ENCODE data around the gene NETO2. TPM values are rescaled to one million over a fixed set of nuclear protein-coding genes. Genes with fewer than 3 reads are reported as not detected.

NETO2 gene
- total RNA-seq, 1 experiment from 2014 or later = 28.6 TPM

- Histone ChIP-seq H3K14ac (ENCODE audit: insufficient read depth, low read length) (no peak overlapping the region), H3K4me1 (ENCODE audit: insufficient read depth, low read length) (no peaks in the 10 kb centered on the region), H3T11ph (ENCODE audit: low read length) (no peak overlapping the region), H2BK12ac (ENCODE audit: insufficient read length, low read depth, low read length) (no peak overlapping the region), H3K9me3 (ENCODE audit: control insufficient read depth, low read depth, low read length) (no peaks in the 10 kb centered on the region), H4K91ac (ENCODE audit: insufficient read length, low read depth, low read length) (no peak overlapping the region), H4K8ac (replicated peaks; ENCODE audit: insufficient read length, low read depth, low read length) (no peak overlapping the region), H3K56ac (ENCODE audit: insufficient read length, low read depth, low read length) (no peak overlapping the region), H2BK20ac (ENCODE audit: low read depth, low read length, poor library complexity, severe bottlenecking) (no peak overlapping the region), H3K27ac (ENCODE audit: insufficient read length, low read depth, low read length) (no peak overlapping the region), H3K23me2 (ENCODE audit: insufficient read length, low read depth, low read length, poor library complexity, severe bottlenecking) (no peaks in the 10 kb centered on the region), H2BK15ac (ENCODE audit: low read depth, low read length) (no peak overlapping the region), H3K4ac (ENCODE audit: low read depth, low read length) (no peak overlapping the region), H4K20me1 (ENCODE audit: control insufficient read depth, insufficient read depth, insufficient read length) (no peaks in the 10 kb centered on the region), H2AK5ac (ENCODE audit: insufficient read length, low read length) (no peak overlapping the region), H3K27me3 (ENCODE audit: insufficient read depth, low read length) (no peaks in the 10 kb centered on the region), H3K79me1 (ENCODE audit: insufficient read depth, low read depth, low read length, poor library complexity, severe bottlenecking) (no peaks in the 10 kb centered on the region), H4K5ac (ENCODE audit: insufficient read length, low read depth, low read length) (no peak overlapping the region), H3K23ac (ENCODE audit: insufficient read length, low read depth, low read length) (no peak overlapping the region), H3K18ac (ENCODE audit: insufficient read length, low read depth, low read length) (no peak overlapping the region), H2BK5ac (ENCODE audit: insufficient read length, low read length) (no peak overlapping the region), H3K4me2 (ENCODE audit: insufficient read depth, insufficient read length, low read length) (no peak overlapping the region), H3K9ac (ENCODE audit: extremely low read depth, insufficient read length, low read length) (no peak overlapping the region), H2AFZ (ENCODE audit: low read length) (no peak overlapping the region), H3K79me2 (ENCODE audit: insufficient read depth, low read length) (no peaks in the 10 kb centered on the region), H2BK120ac (ENCODE audit: low read depth, low read length, poor library complexity, severe bottlenecking) (no peak overlapping the region)
- Mint-ChIP-seq H3K9me3 (no peaks in the 10 kb centered on the region), H3K4me1 (peaks cover 14% of the 10 kb centered on the region in 2 experiments), H3K27ac (no peak overlapping the region), H3K27me3 (ENCODE audit: low read depth) (no peaks in the 10 kb centered on the region), H3K4me3 (no peak overlapping the region; a peak in 1 of 5 replicates), H3K36me3 (ENCODE audit: insufficient read depth in 1 of 3, low read depth in 3 of 3) (peaks cover 9 to 24% (median 24%) of the 10 kb centered on the region in 3 experiments; a peak in 6 of 7 replicates)
- WGBS (ENCODE audit: extremely low coverage, insufficient read length, low lambda C conversion rate) = no CpG with 5 or more reads among the region's 6 CpGs
- DNase-seq = no peak
- TF ChIP-seq CTCF (conservative IDR thresholded peaks at IDR 0.05) = no peak
Observed at GRCh38 chr16:47084198-47084597, 59.5 kb downstream of the NETO2 start.

Data from H9 (cell line).